Measurements from ENCODE around the gene COG2. TPM values are rescaled to one million over a fixed set of nuclear protein-coding genes. Genes with fewer than 3 reads are reported as not detected.
A peak's percentile ranks its signal among the peaks of the same experiment; 100 is the strongest.

COG2 gene
- total RNA-seq, 1 donor from 2014 or later, result 23.0 TPM

GRCh38 chr1:230636575-230637148, 5.6 kb upstream of the COG2 start:
- Mint-ChIP-seq H3K4me3 (no peak overlapping the region), H3K27me3 (ENCODE audit: low read depth) (peaks cover 41% of the 10 kb centered on the region), H3K27ac (no peak overlapping the region), H3K4me1 (peaks cover 3% of the 10 kb centered on the region), H3K9me3 (no peaks in the 10 kb centered on the region), H3K36me3 (no peaks in the 10 kb centered on the region)
- DNase-seq (ENCODE audit: low spot score in 2 of 2, unreplicated experiment in 2 of 2), result no peak
- no peak for TF ChIP-seq CTCF (IDR thresholded peaks at IDR 0.05; ENCODE audit: unreplicated experiment)

- no peaks in the 10 kb centered on the region for H3K36me3 Mint-ChIP-seq
- peaks cover 21% of the 10 kb centered on the region for H3K4me1 Mint-ChIP-seq
- peaks cover 41% of the 10 kb centered on the region for H3K27me3 Mint-ChIP-seq (ENCODE audit: low read depth)
- no peaks in the 10 kb centered on the region for H3K9me3 Mint-ChIP-seq
- no peak overlapping the region for H3K27ac Mint-ChIP-seq
- DNase-seq (ENCODE audit: low spot score in 2 of 2, unreplicated experiment in 2 of 2), result no peak
- no peak overlapping the region for H3K4me3 Mint-ChIP-seq
- no peak for TF ChIP-seq CTCF (IDR thresholded peaks at IDR 0.05; ENCODE audit: unreplicated experiment)
Observed at GRCh38 chr1:230639714-230640209, 2.5 kb upstream of the COG2 start.

- Mint-ChIP-seq H3K36me3 (no peaks in the 10 kb centered on the region), H3K27me3 (ENCODE audit: low read depth) (peaks cover 39% of the 10 kb centered on the region)
Observed at GRCh38 chr1:230641346-230641745, 935 bp upstream of the COG2 start.

GRCh38 chr1:230641900-230642262, 400 bp upstream of the COG2 start:
- H3K9me3 Mint-ChIP-seq, result no peaks in the 10 kb centered on the region
- no peaks in the 10 kb centered on the region for H3K36me3 Mint-ChIP-seq
- peak in 1 of 2 experiments; percentile 34 for DNase-seq (ENCODE audit: low spot score in 2 of 2, unreplicated experiment in 2 of 2)
- H3K4me3 Mint-ChIP-seq, result peak overlapping the region; percentile 99
- TF ChIP-seq CTCF (IDR thresholded peaks at IDR 0.05; ENCODE audit: unreplicated experiment), result no peak
- peaks cover 34% of the 10 kb centered on the region for H3K27me3 Mint-ChIP-seq (ENCODE audit: low read depth)
- H3K27ac Mint-ChIP-seq, result peak overlapping the region; percentile 35
- peaks cover 21% of the 10 kb centered on the region for H3K4me1 Mint-ChIP-seq

More at GRCh38 chr1:230641346-230641745, 935 bp upstream of the COG2 start:
- Mint-ChIP-seq H3K4me3 (peak overlapping the region; percentile 99), H3K27ac (no peak overlapping the region), H3K9me3 (no peaks in the 10 kb centered on the region), H3K4me1 (peaks cover 21% of the 10 kb centered on the region)
- no peak for TF ChIP-seq CTCF (IDR thresholded peaks at IDR 0.05; ENCODE audit: unreplicated experiment)
- no peak for DNase-seq (ENCODE audit: low spot score in 2 of 2, unreplicated experiment in 2 of 2)

- no peak overlapping the region for H3K27ac Mint-ChIP-seq
- DNase-seq (ENCODE audit: low spot score in 2 of 2, unreplicated experiment in 2 of 2), result no peak
- H3K4me1 Mint-ChIP-seq, result peaks cover 21% of the 10 kb centered on the region
- no peaks in the 10 kb centered on the region for H3K9me3 Mint-ChIP-seq
- no peaks in the 10 kb centered on the region for H3K36me3 Mint-ChIP-seq
- peak overlapping the region; percentile 99 for H3K4me3 Mint-ChIP-seq
- no peak for TF ChIP-seq CTCF (IDR thresholded peaks at IDR 0.05; ENCODE audit: unreplicated experiment)
- peaks cover 16% of the 10 kb centered on the region for H3K27me3 Mint-ChIP-seq (ENCODE audit: low read depth)
Observed at GRCh38 chr1:230643908-230644307, 1.6 kb downstream of the COG2 start.
